Activated CD4-positive, alpha-beta T cell treated with anti-CD3 and anti-CD28 coated beads, Interleukin-2, amount 10 ng/mL, durations not matched to agents 24 days and 14 days (primary cell): ENCODE data around the gene ZBTB8OS. TPM values are rescaled to one million over a fixed set of nuclear protein-coding genes. Genes with fewer than 3 reads are reported as not detected.

Experiments
- DNase-seq: peaks from one replicate; pipeline ENCODE4 v3.0.0; 2022
- H3K27ac Mint-ChIP-seq: one replicate; pipeline ENCODE4 v1.8.0; 2022; ENCODE audit warnings: mild to moderate bottlenecking, mixed read lengths
- H3K27me3 Mint-ChIP-seq: one replicate; pipeline ENCODE4 v1.8.0; 2022; ENCODE audit warnings: mixed read lengths
- H3K36me3 Mint-ChIP-seq: one replicate; pipeline ENCODE4 v1.8.0; 2022; ENCODE audit warnings: low read depth, mild to moderate bottlenecking, mixed read lengths
- H3K4me1 Mint-ChIP-seq: one replicate; pipeline ENCODE4 v1.8.0; 2021; ENCODE audit warnings: mixed read lengths
- H3K4me3 Mint-ChIP-seq: one replicate; pipeline ENCODE4 v1.8.0; 2022; ENCODE audit warnings: mild to moderate bottlenecking, moderate library complexity, mixed read lengths
- H3K9me3 Mint-ChIP-seq: one replicate; pipeline ENCODE4 v1.8.0; 2021; ENCODE audit warnings: mixed read lengths
- intact Hi-C: fragments of 100-400 bp; cut with micrococcal nuclease; formaldehyde crosslinking; loops from one replicate; pipeline ENCODE4 v1.15.1; 2023
- total RNA-seq: library from RNA; stranded (reverse); gene quantifications from 2 replicates; pipeline ENCODE4 v1.2.3, GENCODE V29; 2022

Gene ZBTB8OS
- total RNA-seq, 1 donor from 2014 or later: 54.2 TPM

GRCh38 chr1:32611859-32612188, 38.5 kb downstream of the ZBTB8OS start:
- intact Hi-C loops: no loop called here
- H3K27ac Mint-ChIP-seq: no peak overlapping the region

GRCh38 chr1:32609180-32609579, 41.2 kb downstream of the ZBTB8OS start:
- no peak overlapping the region for H3K4me3 Mint-ChIP-seq
- H3K36me3 Mint-ChIP-seq: no peaks in the 10 kb centered on the region
- H3K9me3 Mint-ChIP-seq: no peaks in the 10 kb centered on the region
- H3K27ac Mint-ChIP-seq: no peak overlapping the region
- no peaks in the 10 kb centered on the region for H3K27me3 Mint-ChIP-seq
- intact Hi-C loops: no loop called here
- peaks cover 8% of the 10 kb centered on the region for H3K4me1 Mint-ChIP-seq
- no peak for DNase-seq

More at GRCh38 chr1:32611859-32612188, 38.5 kb downstream of the ZBTB8OS start:
- H3K4me1 Mint-ChIP-seq: peaks cover 8% of the 10 kb centered on the region
- no peak for DNase-seq
- H3K36me3 Mint-ChIP-seq: peaks cover 1% of the 10 kb centered on the region
- no peaks in the 10 kb centered on the region for H3K27me3 Mint-ChIP-seq
- peak overlapping the region; percentile 82 for H3K4me3 Mint-ChIP-seq
- H3K9me3 Mint-ChIP-seq: no peaks in the 10 kb centered on the region

GRCh38 chr1:32606565-32607371, 43.6 kb downstream of the ZBTB8OS start:
- Mint-ChIP-seq H3K27me3 (no peaks in the 10 kb centered on the region), H3K4me3 (no peak overlapping the region), H3K27ac (no peak overlapping the region), H3K9me3 (no peaks in the 10 kb centered on the region), H3K4me1 (no peaks in the 10 kb centered on the region), H3K36me3 (no peaks in the 10 kb centered on the region)
- intact Hi-C loops: no loop called here
- no peak for DNase-seq

- intact Hi-C loops: no loop called here
- no peak for DNase-seq
- Mint-ChIP-seq H3K27ac (no peak overlapping the region), H3K4me1 (no peaks in the 10 kb centered on the region), H3K36me3 (no peaks in the 10 kb centered on the region), H3K9me3 (no peaks in the 10 kb centered on the region), H3K4me3 (no peak overlapping the region), H3K27me3 (no peaks in the 10 kb centered on the region)
These were observed 44.5 kb downstream of the ZBTB8OS start for GRCh38 chr1:32605711-32606424.

- intact Hi-C loops: no loop called here
- H3K27ac Mint-ChIP-seq: no peak overlapping the region
- H3K27me3 Mint-ChIP-seq: no peaks in the 10 kb centered on the region
- H3K4me3 Mint-ChIP-seq: no peak overlapping the region
- H3K36me3 Mint-ChIP-seq: no peaks in the 10 kb centered on the region
- no peaks in the 10 kb centered on the region for H3K4me1 Mint-ChIP-seq
- no peaks in the 10 kb centered on the region for H3K9me3 Mint-ChIP-seq
- no peak for DNase-seq
These were observed 50.3 kb downstream of the ZBTB8OS start for GRCh38 chr1:32600034-32600433.

GRCh38 chr1:32592943-32593342, 57.4 kb downstream of the ZBTB8OS start:
- no peak for DNase-seq
- Mint-ChIP-seq H3K27me3 (no peaks in the 10 kb centered on the region), H3K27ac (no peak overlapping the region), H3K36me3 (no peaks in the 10 kb centered on the region), H3K4me3 (no peak overlapping the region), H3K4me1 (no peaks in the 10 kb centered on the region), H3K9me3 (no peaks in the 10 kb centered on the region)
- intact Hi-C loops: no loop called here

GRCh38 chr1:32580348-32581017, 69.9 kb downstream of the ZBTB8OS start:
- no peak for DNase-seq
- Mint-ChIP-seq H3K4me1 (no peaks in the 10 kb centered on the region), H3K9me3 (no peaks in the 10 kb centered on the region), H3K27me3 (peaks cover 2% of the 10 kb centered on the region), H3K36me3 (no peaks in the 10 kb centered on the region), H3K4me3 (no peak overlapping the region), H3K27ac (no peak overlapping the region)
- intact Hi-C loops: no loop called here

Other genes with a start within 250 kb of the ZBTB8OS start
- gene ZBTB8B, start 185.5 kb downstream of the ZBTB8OS start, total RNA-seq: not detected in 2 replicates
- 0.19 and 0.62 TPM in 2 replicates for gene ZBTB8A, start 111.1 kb downstream of the ZBTB8OS start, total RNA-seq
- 329 and 331 TPM in 2 replicates for gene RBBP4, start 658 bp upstream of the ZBTB8OS start, total RNA-seq
- gene SYNC, start 52.2 kb upstream of the ZBTB8OS start, total RNA-seq: not detected in 2 replicates
- gene YARS1, start 166.8 kb upstream of the ZBTB8OS start, total RNA-seq: 206 and 214 TPM in 2 replicates
- gene S100PBP, start 167.1 kb upstream of the ZBTB8OS start, total RNA-seq: 43.8 and 46.9 TPM in 2 replicates
- gene FNDC5, start 220.4 kb upstream of the ZBTB8OS start, total RNA-seq: not detected in 2 replicates
- not detected in 2 replicates for gene HPCA, start 235.9 kb upstream of the ZBTB8OS start, total RNA-seq